ENCODE results near the gene TNFRSF19.

Gene TNFRSF19

GRCh38 chr13:23570921-23571315 lies 706 bp downstream of the TNFRSF19 start:
- Histone ChIP-seq H3K9ac (ENCODE audit: low read depth, low read length) (no peak overlapping the region), H3K27me3 (ENCODE audit: control insufficient read depth, insufficient read depth, low read length) (no peaks in the 10 kb centered on the region), H3K9me3 (ENCODE audit: control insufficient read depth, insufficient read depth, low read length) (no peaks in the 10 kb centered on the region), H3K4me3 (ENCODE audit: low read depth, low read length) (peak overlapping the region; percentile 1; the same call in 1 of the 2 replicates), H3K36me3 (ENCODE audit: control insufficient read depth, insufficient read depth, low read length) (no peaks in the 10 kb centered on the region), H3K27ac (ENCODE audit: low read depth, low read length) (peak overlapping the region; percentile 76), H3K4me1 (ENCODE audit: control insufficient read depth, insufficient read depth, low read length) (peaks cover 15% of the 10 kb centered on the region)

GRCh38 chr13:23571431-23571830 lies 1.2 kb downstream of the TNFRSF19 start:
- no peak overlapping the region for H3K4me3 ChIP-seq (ENCODE audit: low read depth, low read length)

GRCh38 chr13:23572836-23573235 lies 2.6 kb downstream of the TNFRSF19 start:
- peaks cover 10% of the 10 kb centered on the region for H3K27me3 ChIP-seq (ENCODE audit: control insufficient read depth, insufficient read depth, low read length)
- no peak overlapping the region for H3K27ac ChIP-seq (ENCODE audit: low read depth, low read length)
- H3K4me1 ChIP-seq (ENCODE audit: control insufficient read depth, insufficient read depth, low read length): peaks cover 15% of the 10 kb centered on the region
- H3K9me3 ChIP-seq (ENCODE audit: control insufficient read depth, insufficient read depth, low read length): no peaks in the 10 kb centered on the region
- no peak overlapping the region for H3K9ac ChIP-seq (ENCODE audit: low read depth, low read length)
- H3K4me3 ChIP-seq (ENCODE audit: low read depth, low read length): no peak overlapping the region
- H3K36me3 ChIP-seq (ENCODE audit: control insufficient read depth, insufficient read depth, low read length): no peaks in the 10 kb centered on the region

More at GRCh38 chr13:23571431-23571830, 1.2 kb downstream of the TNFRSF19 start:
- no peaks in the 10 kb centered on the region for H3K36me3 ChIP-seq (ENCODE audit: control insufficient read depth, insufficient read depth, low read length)
- no peak overlapping the region for H3K9ac ChIP-seq (ENCODE audit: low read depth, low read length)
- no peak overlapping the region for H3K27ac ChIP-seq (ENCODE audit: low read depth, low read length)
- no peaks in the 10 kb centered on the region for H3K27me3 ChIP-seq (ENCODE audit: control insufficient read depth, insufficient read depth, low read length)
- H3K9me3 ChIP-seq (ENCODE audit: control insufficient read depth, insufficient read depth, low read length): no peaks in the 10 kb centered on the region
- peaks cover 15% of the 10 kb centered on the region for H3K4me1 ChIP-seq (ENCODE audit: control insufficient read depth, insufficient read depth, low read length)

- Histone ChIP-seq H3K27ac (ENCODE audit: low read depth, low read length) (no peak overlapping the region), H3K4me3 (ENCODE audit: low read depth, low read length) (no peak overlapping the region), H3K4me1 (ENCODE audit: control insufficient read depth, insufficient read depth, low read length) (peaks cover 15% of the 10 kb centered on the region), H3K9me3 (ENCODE audit: control insufficient read depth, insufficient read depth, low read length) (no peaks in the 10 kb centered on the region), H3K9ac (ENCODE audit: low read depth, low read length) (no peak overlapping the region), H3K36me3 (ENCODE audit: control insufficient read depth, insufficient read depth, low read length) (no peaks in the 10 kb centered on the region), H3K27me3 (ENCODE audit: control insufficient read depth, insufficient read depth, low read length) (peaks cover 20% of the 10 kb centered on the region)
Measured at GRCh38 chr13:23574421-23575145, 4.4 kb downstream of the TNFRSF19 start.

GRCh38 chr13:23575632-23576031 lies 5.4 kb downstream of the TNFRSF19 start:
- peaks cover 15% of the 10 kb centered on the region for H3K4me1 ChIP-seq (ENCODE audit: control insufficient read depth, insufficient read depth, low read length)
- H3K9me3 ChIP-seq (ENCODE audit: control insufficient read depth, insufficient read depth, low read length): no peaks in the 10 kb centered on the region
- H3K9ac ChIP-seq (ENCODE audit: low read depth, low read length): no peak overlapping the region
- no peak overlapping the region for H3K27ac ChIP-seq (ENCODE audit: low read depth, low read length)
- H3K27me3 ChIP-seq (ENCODE audit: control insufficient read depth, insufficient read depth, low read length): peaks cover 30% of the 10 kb centered on the region
- H3K4me3 ChIP-seq (ENCODE audit: low read depth, low read length): no peak overlapping the region
- H3K36me3 ChIP-seq (ENCODE audit: control insufficient read depth, insufficient read depth, low read length): no peaks in the 10 kb centered on the region

- Histone ChIP-seq H3K9ac (ENCODE audit: low read depth, low read length) (peak overlapping the region; percentile 57), H3K27ac (ENCODE audit: low read depth, low read length) (peak overlapping the region; percentile 52), H3K36me3 (ENCODE audit: control insufficient read depth, insufficient read depth, low read length) (no peaks in the 10 kb centered on the region), H3K27me3 (ENCODE audit: control insufficient read depth, insufficient read depth, low read length) (peaks cover 34% of the 10 kb centered on the region), H3K9me3 (ENCODE audit: control insufficient read depth, insufficient read depth, low read length) (no peaks in the 10 kb centered on the region), H3K4me3 (ENCODE audit: low read depth, low read length) (peak overlapping the region; percentile 93), H3K4me1 (ENCODE audit: control insufficient read depth, insufficient read depth, low read length) (peaks cover 10% of the 10 kb centered on the region)
Measured at GRCh38 chr13:23578411-23579071, 8.3 kb downstream of the TNFRSF19 start.

- Histone ChIP-seq H3K27ac (ENCODE audit: low read depth, low read length) (peak overlapping the region; percentile 52), H3K27me3 (ENCODE audit: control insufficient read depth, insufficient read depth, low read length) (peaks cover 34% of the 10 kb centered on the region), H3K4me1 (ENCODE audit: control insufficient read depth, insufficient read depth, low read length) (peaks cover 10% of the 10 kb centered on the region), H3K4me3 (ENCODE audit: low read depth, low read length) (peak overlapping the region; percentile 93), H3K36me3 (ENCODE audit: control insufficient read depth, insufficient read depth, low read length) (no peaks in the 10 kb centered on the region), H3K9me3 (ENCODE audit: control insufficient read depth, insufficient read depth, low read length) (no peaks in the 10 kb centered on the region), H3K9ac (ENCODE audit: low read depth, low read length) (peak overlapping the region; percentile 57)
Measured at GRCh38 chr13:23579072-23579895, 9.1 kb downstream of the TNFRSF19 start.

- no peaks in the 10 kb centered on the region for H3K9me3 ChIP-seq (ENCODE audit: control insufficient read depth, insufficient read depth, low read length)
- no peaks in the 10 kb centered on the region for H3K36me3 ChIP-seq (ENCODE audit: control insufficient read depth, insufficient read depth, low read length)
- peaks cover 34% of the 10 kb centered on the region for H3K27me3 ChIP-seq (ENCODE audit: control insufficient read depth, insufficient read depth, low read length)
- H3K4me1 ChIP-seq (ENCODE audit: control insufficient read depth, insufficient read depth, low read length): peaks cover 10% of the 10 kb centered on the region
- H3K9ac ChIP-seq (ENCODE audit: low read depth, low read length): no peak overlapping the region
- H3K4me3 ChIP-seq (ENCODE audit: low read depth, low read length): peak overlapping the region; percentile 93
- H3K27ac ChIP-seq (ENCODE audit: low read depth, low read length): no peak overlapping the region
Measured at GRCh38 chr13:23579896-23580683, 9.9 kb downstream of the TNFRSF19 start.

- H3K27ac ChIP-seq (ENCODE audit: low read depth, low read length): no peak overlapping the region
- no peaks in the 10 kb centered on the region for H3K36me3 ChIP-seq (ENCODE audit: control insufficient read depth, insufficient read depth, low read length)
- H3K9ac ChIP-seq (ENCODE audit: low read depth, low read length): no peak overlapping the region
- H3K9me3 ChIP-seq (ENCODE audit: control insufficient read depth, insufficient read depth, low read length): no peaks in the 10 kb centered on the region
- H3K4me1 ChIP-seq (ENCODE audit: control insufficient read depth, insufficient read depth, low read length): peaks cover 10% of the 10 kb centered on the region
- H3K4me3 ChIP-seq (ENCODE audit: low read depth, low read length): 0 out of 2 replicates have a peak overlapping the region, but pooled peaks have one; percentile 93
- peaks cover 34% of the 10 kb centered on the region for H3K27me3 ChIP-seq (ENCODE audit: control insufficient read depth, insufficient read depth, low read length)
Measured at GRCh38 chr13:23580684-23581060, 10.5 kb downstream of the TNFRSF19 start.

- peaks cover 18% of the 10 kb centered on the region for H3K27me3 ChIP-seq (ENCODE audit: control insufficient read depth, insufficient read depth, low read length)
- no peak overlapping the region for H3K4me3 ChIP-seq (ENCODE audit: low read depth, low read length)
- no peak overlapping the region for H3K9ac ChIP-seq (ENCODE audit: low read depth, low read length)
- H3K27ac ChIP-seq (ENCODE audit: low read depth, low read length): no peak overlapping the region
- H3K9me3 ChIP-seq (ENCODE audit: control insufficient read depth, insufficient read depth, low read length): no peaks in the 10 kb centered on the region
- H3K4me1 ChIP-seq (ENCODE audit: control insufficient read depth, insufficient read depth, low read length): peaks cover 10% of the 10 kb centered on the region
- H3K36me3 ChIP-seq (ENCODE audit: control insufficient read depth, insufficient read depth, low read length): no peaks in the 10 kb centered on the region
Measured at GRCh38 chr13:23583491-23583890, 13.3 kb downstream of the TNFRSF19 start.
